OCI-LY1 (cell line): ENCODE data around the gene AHI1.

Experiments
- CTCF ChIP-seq: fragments of 200-600 bp; sonication (generic), shearing (Covaris generic); IDR thresholded peaks from 2 replicates; pipeline ENCODE4 v1.5.1; 2017; ENCODE audit warnings: mild to moderate bottlenecking, antibody characterized with exemption, low read length, moderate library complexity, mixed read lengths
- EZH2 ChIP-seq: fragments of 200-600 bp; sonication (generic), shearing (Covaris generic); IDR thresholded peaks from 2 replicates; pipeline ENCODE4 v1.8.0; 2017; ENCODE audit warnings: borderline replicate concordance, mixed run types, mild to moderate bottlenecking, antibody characterized with exemption, low read length, moderate library complexity, mixed read lengths

GRCh38 chr6:135234492-135234780, 263.1 kb downstream of the AHI1 start:
- TF ChIP-seq EZH2 (no peak), CTCF (no peak)
